ENCODE results near the gene TMEM248. TPM values are rescaled to one million over a fixed set of nuclear protein-coding genes. Genes with fewer than 3 reads are reported as not detected.

TMEM248 gene
- total RNA-seq, 4 donors from 2014 or later: 119 to 179 (median 144) TPM

DNA sequence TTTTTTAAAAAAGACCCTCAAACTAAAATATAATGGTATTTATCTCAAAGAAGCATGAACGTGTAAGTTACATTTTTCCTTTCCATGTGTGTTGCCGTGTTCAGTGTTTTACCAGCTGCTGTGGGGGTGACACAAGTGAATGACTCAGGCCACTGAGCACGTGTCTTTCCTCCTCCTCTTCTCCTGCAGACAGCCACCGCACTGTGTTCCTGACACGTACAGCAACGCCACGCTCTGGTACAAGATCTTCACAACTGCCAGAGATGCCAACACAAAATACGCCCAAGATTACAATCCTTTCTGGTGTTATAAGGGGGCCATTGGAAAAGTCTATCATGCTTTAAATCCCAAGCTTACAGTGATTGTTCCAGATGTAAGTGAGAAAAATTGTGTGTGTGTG, 29.7 kb downstream of the TMEM248 start:
- Histone ChIP-seq H3K27me3 (no peaks in the 10 kb centered on the region), H3K4me1 (no peaks in the 10 kb centered on the region), H3K36me3 (peaks cover 70 to 79% of the 10 kb centered on the region in 2 donors), H3K9me3 (no peaks in the 10 kb centered on the region), H3K4me3 (replicated peaks in 1 of 3) (no peak overlapping the region), H3K27ac (no peak overlapping the region)
- no peak for TF ChIP-seq CTCF (IDR thresholded peaks at IDR 0.05)
- no peak for TF ChIP-seq POLR2A (IDR thresholded peaks at IDR 0.05)
- intact Hi-C loops (cut with DNase I): no loop called here
- WGBS, 2 donors: 92 to 94% methylated on average over 8 of the region's 8 CpGs
- DNase-seq: no peak

DNA sequence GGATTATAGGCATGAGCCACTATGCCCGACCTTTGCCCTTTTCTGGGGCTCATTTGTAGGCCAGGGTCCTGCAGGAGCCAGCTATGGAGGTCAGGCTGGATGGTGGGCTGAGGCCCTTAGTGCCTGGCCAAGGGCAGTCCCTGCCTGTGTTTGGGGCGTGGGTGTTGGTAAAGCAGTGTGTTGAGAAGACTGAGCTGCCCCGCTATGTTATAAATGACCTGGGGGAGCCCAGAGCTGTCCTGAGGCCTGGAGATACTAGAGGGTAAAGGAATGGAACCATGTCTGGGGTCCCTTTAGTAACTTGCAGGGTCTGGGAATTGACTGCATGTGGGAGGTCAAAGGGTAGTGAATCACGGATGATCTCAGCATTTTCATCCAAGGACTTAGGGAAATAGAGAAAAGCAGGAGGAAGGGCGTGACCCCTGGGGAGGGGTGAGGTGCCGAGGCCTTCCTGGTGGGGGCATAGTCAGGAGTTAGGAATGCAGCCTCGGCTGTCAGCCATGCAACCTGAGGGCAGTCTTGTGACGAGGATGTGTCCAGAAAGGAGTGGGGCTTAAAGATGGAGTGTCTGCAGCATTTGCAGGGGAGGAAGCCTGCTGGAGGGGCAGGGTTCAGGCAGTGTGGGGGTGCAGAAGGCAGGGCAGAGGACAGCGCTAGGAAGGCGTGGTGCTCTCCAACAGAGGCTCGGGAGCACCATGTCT, 31.5 kb downstream of the TMEM248 start:
- H3K27ac ChIP-seq: no peak overlapping the region
- no peak overlapping the region for H3K4me3 ChIP-seq (replicated peaks in 1 of 3)
- TF ChIP-seq POLR2A (IDR thresholded peaks at IDR 0.05): no peak
- no peak for TF ChIP-seq CTCF (IDR thresholded peaks at IDR 0.05)
- 86 to 90% methylated on average over 11 of the region's 11 CpGs for WGBS, 2 donors
- intact Hi-C loops (cut with DNase I): no loop called here
- no peaks in the 10 kb centered on the region for H3K4me1 ChIP-seq
- H3K27me3 ChIP-seq: no peaks in the 10 kb centered on the region
- H3K9me3 ChIP-seq: no peaks in the 10 kb centered on the region
- DNase-seq: no peak
- H3K36me3 ChIP-seq: peaks cover 67 to 80% of the 10 kb centered on the region in 2 donors

DNA sequence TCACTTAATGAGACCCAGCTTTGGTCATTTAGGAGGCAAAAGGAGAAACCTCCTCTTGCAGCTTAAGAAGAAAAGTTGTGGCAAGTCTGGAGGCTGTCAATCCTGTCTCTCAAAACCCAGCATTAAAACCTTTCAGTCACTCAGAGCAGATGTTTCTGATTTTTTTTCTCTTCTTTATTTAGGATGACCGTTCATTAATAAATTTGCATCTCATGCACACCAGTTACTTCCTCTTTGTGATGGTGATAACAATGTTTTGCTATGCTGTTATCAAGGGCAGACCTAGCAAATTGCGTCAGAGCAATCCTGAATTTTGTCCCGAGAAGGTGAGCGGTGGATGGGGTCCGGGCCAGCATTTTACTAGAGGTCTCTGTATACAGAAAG, 32.0 kb downstream of the TMEM248 start:
- Histone ChIP-seq H3K9me3 (no peaks in the 10 kb centered on the region), H3K27me3 (no peaks in the 10 kb centered on the region), H3K4me3 (replicated peaks in 1 of 3) (no peak overlapping the region), H3K36me3 (peaks cover 66 to 81% of the 10 kb centered on the region in 2 donors), H3K27ac (no peak overlapping the region), H3K4me1 (no peaks in the 10 kb centered on the region)
- TF ChIP-seq CTCF (IDR thresholded peaks at IDR 0.05): no peak
- TF ChIP-seq POLR2A (IDR thresholded peaks at IDR 0.05): no peak
- no peak for DNase-seq
- intact Hi-C loops (cut with DNase I): no loop called here
- 91 to 96% methylated on average over 5 of the region's 5 CpGs for WGBS, 2 donors

DNA sequence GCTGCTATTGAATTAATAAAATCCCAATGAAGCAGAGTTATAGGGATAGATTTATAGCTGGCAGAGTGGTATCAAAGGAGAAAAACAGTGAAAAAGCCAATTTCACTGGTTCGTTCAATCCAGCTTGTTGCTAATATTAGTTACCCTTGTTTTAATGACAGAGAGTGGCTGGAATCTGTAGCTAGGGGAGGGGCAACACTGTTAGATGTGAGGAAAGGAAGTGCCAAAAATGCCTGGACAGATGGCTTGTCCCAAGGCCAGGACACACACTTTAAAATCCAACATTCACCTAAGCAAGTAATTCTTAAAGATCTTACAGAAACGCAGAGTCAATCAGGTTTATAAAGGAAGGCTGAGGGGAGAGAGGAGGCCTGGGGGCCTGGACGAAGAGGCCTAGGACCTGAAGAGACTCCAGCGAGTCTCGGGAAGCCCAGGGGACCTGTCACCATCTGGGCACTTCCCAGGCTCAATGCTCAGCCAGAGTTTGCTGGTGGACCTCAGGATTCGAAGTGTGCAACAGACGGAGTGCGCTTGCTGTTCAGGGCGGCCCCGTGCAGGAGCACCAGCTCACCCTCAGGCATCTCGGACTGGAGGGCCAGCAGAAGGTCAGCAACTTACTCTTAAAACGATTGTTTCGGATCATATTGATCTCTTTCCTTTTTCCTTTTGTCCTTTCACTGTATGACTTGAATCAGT, 36.7 kb downstream of the TMEM248 start:
- DNase-seq: no peak
- no peaks in the 10 kb centered on the region for H3K27me3 ChIP-seq
- WGBS, 2 donors: 89 to 92% methylated on average over 13 of the region's 13 CpGs
- TF ChIP-seq CTCF (IDR thresholded peaks at IDR 0.05) (no peak), POLR2A (IDR thresholded peaks at IDR 0.05) (no peak)
- no peak overlapping the region for H3K27ac ChIP-seq
- peaks cover 33 to 45% of the 10 kb centered on the region in 2 donors for H3K36me3 ChIP-seq
- intact Hi-C loops (cut with DNase I): no loop called here
- H3K4me1 ChIP-seq: no peaks in the 10 kb centered on the region
- no peak overlapping the region for H3K4me3 ChIP-seq (replicated peaks in 1 of 3)
- H3K9me3 ChIP-seq: no peaks in the 10 kb centered on the region
